Retina (tissue), 1 donor: ENCODE data around the gene EPHB4.
A peak's percentile ranks its signal among the peaks of the same experiment; 100 is the strongest.
"Not testable (repeated sequence)": the region's sequence is repeated elsewhere in the genome, so short reads cannot be mapped to it uniquely, and the experiment has no call there.

Source experiments
- DNase-seq: peaks from one replicate; pipeline ENCODE4 v3.0.0-alpha.2; 2016

Gene EPHB4

DNA sequence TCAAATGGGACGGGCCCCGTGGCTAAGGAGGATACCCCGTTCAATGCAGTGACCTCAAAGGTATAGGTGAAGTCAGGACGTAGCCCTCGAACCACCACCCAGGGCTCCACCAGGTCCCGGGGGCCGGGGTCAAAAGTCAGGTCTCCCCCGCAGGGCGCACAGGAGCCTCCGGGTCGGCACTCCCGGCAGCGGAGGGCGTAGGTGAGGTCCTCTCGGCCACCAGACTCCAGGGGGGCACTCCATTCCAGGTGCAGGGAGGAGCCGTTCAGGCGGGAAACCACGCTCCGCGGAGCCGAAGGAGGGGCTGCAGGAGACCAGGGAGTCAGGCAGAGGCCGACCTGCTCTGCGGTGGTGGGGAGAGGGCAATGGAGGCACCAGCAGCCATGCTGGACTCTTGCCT is 7.7 kb downstream of the EPHB4 start:
- no peak for DNase-seq

DNA sequence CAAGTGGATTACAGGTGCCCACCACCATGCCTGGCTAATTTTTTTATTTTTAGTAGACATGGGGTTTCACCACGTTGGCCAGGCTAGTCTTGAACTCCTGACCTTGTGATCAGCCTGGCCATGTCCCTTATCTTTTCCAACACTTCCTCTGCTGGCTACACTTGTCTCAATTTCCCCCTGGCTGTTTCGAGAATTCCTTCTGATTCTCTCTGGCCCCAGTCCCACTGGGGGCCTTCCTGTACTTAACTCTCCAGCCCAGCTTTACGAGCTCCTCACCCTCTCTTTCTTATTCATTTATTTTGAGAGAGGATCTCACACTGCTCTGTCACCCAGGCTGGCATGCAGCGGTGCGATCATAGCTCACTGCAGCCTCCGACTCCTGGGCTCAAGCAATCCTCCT is 8.5 kb downstream of the EPHB4 start:
- DNase-seq = no peak

DNA sequence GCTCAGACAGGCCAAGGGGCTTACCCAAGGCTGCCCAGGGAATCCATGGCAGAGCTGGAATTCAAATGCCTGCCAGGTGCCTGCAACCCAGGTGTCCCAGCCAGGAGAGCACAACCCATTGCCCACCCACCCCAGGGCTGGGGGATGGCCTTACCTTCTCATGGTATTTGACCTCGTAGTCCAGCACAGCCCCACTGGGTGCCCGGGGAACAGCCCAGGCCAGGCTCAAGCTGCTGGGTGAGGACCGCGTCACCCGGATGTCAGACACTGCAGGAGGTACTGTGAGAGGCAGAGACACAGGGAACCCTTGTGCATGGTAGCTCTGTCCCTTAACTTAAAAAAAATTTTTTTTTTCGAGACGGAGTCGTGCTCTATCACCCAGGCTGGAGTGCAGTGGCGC is 9.0 kb downstream of the EPHB4 start:
- no peak for DNase-seq

DNA sequence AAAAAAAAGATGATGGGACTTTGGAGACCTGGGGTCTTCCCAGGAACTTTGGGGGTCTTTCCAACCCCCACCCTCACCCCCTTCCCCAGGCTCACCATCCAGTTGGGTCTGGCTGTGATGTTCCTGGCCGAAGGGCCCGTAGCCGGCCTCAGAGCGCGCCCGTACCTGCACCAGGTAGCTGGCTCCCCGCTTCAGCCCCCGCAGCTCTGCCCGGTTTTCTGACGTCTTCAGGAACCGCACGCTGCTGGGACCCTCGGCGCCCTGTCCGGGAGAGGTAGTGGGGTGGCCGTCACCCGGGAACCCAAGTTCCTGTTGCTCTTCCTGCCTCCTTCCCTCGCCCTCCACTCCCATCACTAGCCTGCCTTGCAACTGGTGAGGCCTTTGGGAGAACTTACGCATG is 10.2 kb downstream of the EPHB4 start:
- no peak for DNase-seq

DNA sequence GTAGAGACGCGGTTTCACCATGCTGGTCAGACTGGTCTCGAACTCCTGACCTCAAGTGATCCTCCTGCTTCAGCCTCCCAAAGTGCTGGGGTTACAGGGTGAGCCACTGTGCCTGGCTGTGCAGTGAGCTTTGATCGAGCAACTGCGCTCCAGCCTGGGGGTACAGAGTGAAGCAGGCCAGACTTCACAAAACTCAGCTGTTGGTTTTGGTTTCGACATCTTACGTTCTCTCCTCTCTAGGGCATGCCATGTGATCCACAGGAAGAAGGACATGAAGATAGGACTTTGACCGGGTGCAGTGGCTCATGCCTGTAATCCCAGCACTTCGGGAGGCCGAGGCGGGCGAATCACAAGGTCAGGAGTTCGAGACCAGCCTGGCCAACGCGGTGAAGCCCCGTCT is 10.8 kb downstream of the EPHB4 start:
- not testable (repeated sequence) for DNase-seq

DNA sequence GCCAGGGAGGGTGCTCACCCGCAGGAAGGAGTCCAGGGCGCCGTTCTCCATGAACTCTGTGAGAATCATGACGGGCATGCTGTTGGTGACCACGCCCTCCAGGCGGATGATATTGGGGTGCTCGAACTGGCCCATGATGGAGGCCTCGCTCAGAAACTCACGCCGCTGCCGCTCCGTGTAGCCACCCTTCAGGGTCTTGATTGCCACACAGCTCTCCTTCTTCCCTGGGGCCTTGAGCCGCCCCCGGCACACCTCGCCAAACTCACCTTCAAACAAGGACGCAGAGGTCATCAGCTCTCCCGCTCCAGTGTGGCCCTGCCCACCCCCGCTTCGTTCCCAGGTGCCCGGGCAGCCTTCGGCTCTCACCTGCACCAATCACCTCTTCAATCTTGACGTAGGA is 14.6 kb downstream of the EPHB4 start:
- no peak for DNase-seq

- DNase-seq = no peak
These were observed 15.8 kb downstream of the EPHB4 start for GRCh38 chr7:100811480-100811879.

DNA sequence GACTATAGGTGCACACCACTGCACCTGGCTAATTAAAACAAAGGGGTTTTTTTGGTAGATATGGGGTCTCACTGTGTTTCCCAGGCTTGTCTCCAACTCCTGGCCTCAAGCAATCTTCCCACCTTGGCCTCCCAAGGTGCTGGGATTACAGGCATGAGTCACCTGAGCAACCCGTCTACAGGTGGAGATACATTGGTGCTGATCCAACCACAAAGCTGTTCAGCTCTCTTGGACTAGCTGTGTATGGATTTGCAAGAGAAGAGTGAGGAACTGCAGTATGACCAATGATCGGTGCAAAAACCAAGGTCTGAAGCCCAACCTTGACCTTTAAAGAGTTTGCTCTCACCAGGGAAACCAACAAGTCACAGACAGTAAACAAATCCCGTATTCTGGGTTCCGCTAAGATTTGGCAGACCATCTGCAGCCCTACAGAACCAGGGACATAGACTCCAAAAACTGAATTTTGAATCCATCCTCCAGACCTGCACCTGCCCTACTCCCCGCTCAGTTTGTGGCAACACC is 18.9 kb downstream of the EPHB4 start:
- no peak for DNase-seq

- DNase-seq = not testable (repeated sequence)
These were observed 20.4 kb downstream of the EPHB4 start for GRCh38 chr7:100806883-100807282.

DNA sequence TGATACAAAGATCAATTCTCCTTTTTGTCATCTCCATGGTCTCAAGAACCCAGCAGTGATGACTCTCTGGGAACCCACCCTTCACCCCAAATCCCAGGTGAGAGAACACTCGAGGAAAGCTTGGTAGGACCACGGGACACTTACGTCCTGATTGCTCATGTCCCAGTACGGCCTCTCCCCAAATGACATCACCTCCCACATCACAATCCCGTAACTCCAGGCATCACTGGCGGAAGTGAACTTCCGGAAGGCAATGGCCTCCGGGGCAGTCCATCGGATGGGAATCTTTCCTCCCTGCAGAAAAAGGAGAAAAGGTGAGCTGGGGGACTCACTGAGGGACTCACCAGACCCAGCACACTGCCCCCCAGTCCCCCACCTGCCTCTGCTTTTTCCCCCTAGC is 21.0 kb downstream of the EPHB4 start:
- DNase-seq = no peak

GRCh38 chr7:100804681-100805431 is 22.5 kb downstream of the EPHB4 start:
- DNase-seq = no peak

GRCh38 chr7:100803398-100804161 is 23.7 kb downstream of the EPHB4 start:
- DNase-seq = peak; percentile 70

GRCh38 chr7:100802951-100803350 is 24.4 kb downstream of the EPHB4 start:
- DNase-seq = no peak

- no peak for DNase-seq
These were observed 25.3 kb downstream of the EPHB4 start for GRCh38 chr7:100801833-100802568.

- peak; percentile 68 for DNase-seq
These were observed 28.1 kb downstream of the EPHB4 start for GRCh38 chr7:100799037-100799896.

DNA sequence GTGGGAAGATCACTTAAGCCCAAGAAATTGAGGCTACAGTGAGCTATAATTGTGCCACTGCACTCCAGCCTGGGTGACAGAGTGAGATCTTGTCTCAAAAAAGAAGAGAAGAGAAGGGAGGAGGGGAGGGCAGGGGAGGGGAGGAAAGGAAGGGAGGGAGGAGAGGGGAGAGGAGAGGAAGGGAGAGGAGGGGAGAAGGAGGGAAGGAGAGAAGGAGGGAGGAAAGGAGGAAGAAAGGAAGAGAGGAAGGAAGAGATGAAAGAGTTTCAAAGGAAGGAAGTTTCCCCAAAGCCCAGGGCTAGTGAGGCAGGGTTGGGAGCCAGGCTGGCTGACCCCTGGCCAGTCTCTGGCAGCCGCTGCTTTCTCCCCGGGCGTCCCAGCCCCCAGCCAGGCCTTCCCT is 32.6 kb downstream of the EPHB4 start:
- DNase-seq = no peak

DNA sequence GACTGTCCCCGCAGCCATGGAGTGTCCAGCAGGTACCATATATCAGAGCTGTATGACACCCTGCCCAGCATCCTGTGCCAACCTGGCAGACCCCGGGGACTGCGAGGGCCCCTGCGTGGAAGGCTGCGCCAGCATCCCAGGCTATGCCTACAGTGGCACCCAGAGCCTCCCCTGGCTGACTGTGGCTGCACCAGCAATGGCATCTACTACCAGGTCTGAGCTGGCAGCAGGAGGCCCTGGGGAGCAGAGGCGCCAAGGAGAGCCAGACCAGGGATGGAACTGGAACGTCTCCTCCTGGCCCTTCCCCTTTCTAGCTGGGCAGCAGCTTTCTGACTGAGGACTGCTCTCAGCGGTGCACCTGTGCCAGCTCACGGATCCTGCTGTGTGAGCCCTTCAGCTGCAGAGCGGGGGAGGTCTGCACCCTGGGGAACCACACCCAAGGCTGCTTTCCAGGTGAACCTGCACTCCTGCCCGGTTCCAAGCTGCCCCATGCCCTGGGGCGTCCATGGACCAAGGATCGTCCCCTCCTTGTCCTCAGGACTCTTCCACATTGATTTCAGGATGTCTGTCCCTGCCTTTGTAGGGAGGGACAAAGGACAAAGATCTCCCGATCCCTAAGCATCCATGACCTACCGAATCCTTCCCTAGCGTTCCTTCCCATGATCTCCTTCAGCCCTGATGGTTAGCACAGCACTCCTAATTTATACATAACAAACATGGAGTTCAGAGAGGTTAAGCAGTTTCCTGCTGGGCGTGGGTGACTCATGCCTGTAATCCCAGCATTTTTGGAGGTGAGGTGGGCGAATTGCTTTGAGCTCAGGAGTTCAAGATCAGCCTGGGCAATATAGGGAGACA is 33.3 kb downstream of the EPHB4 start:
- DNase-seq = no peak

DNA sequence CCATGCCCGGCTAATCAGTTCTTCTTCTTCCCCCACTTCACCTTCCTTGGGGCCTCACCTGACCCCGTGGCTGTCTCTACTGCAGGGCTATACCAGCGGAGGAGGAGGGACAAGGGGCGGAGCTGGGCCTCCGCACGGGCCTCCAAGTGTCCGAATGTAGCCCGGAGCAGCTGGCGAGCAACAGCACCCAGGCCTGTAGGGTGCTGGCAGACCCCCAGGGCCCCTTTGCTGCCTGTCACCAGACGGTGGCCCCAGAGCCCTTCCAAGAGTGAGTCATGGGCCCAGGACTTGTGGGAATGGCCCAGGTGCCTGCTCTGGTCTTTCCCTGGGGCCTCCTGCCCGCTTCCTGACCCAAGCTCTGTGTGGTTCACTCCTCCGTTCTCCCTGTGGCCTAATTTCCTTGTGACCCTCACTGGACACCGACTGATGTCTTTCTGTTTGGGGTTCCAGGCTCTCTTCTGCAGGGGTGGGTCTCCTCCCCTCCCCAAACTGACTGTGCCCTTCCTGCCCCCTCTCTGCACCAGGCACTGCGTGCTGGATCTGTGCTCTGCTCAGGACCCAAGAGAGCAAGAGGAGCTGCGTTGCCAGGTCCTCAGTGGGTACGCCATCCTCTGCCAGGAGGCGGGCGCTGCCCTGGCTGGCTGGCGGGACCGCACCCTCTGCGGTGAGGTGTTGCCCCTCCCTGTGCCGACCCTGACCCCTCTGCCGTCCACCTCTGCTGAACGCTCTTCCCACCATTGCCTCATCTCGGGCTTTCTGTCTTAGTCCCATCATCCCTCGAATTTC is 35.2 kb downstream of the EPHB4 start:
- no peak for DNase-seq

- no peak for DNase-seq
These were observed 38.3 kb downstream of the EPHB4 start for GRCh38 chr7:100789055-100789454.

DNA sequence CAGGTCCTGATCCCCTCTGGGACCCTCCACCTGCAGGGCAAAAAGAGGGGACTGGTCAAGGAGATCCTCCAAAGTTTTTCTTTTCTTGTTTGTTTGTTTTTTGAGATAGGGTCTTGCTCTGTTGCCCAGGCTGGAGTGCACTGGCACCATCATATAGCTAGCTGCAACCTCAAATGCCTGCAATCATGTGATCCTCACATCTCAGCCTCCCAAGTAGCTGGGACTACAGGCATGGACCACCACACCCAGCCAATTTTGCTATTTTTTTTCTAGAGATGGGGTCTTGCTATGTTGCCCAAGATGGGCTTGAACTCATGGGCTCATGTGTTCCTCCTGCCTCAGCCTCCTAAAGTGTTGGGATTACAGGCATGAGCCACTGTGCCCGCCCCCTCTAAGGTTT is 41.0 kb downstream of the EPHB4 start:
- DNase-seq = no peak

DNA sequence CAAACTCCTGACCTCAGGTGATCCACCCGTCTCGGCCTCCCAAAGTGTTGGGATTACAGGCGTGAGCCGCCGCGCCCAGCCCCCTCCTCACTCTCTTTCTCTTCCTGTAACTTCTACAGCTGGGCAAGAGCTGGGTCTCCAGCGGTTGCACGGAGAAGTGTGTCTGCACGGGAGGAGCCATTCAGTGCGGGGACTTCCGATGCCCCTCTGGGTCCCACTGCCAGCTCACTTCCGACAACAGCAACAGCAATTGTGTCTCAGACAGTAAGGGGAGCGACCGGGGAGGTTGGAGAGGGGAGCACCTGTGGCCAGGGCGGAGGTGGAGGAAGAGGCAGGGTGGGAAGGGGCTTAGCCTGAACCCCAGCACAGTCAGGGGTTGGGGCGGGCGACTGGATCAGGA is 41.4 kb downstream of the EPHB4 start:
- DNase-seq = no peak
